NB4 (cell line): ENCODE data around the gene DGKD.
A peak's percentile ranks its signal among the peaks of the same experiment; 100 is the strongest.

Source experiments
- DNase-seq: peaks from one replicate; pipeline ENCODE4 v3.0.0; 2010; ENCODE audit warnings: low read depth
- H3K4me3 ChIP-seq: one replicate; pipeline ENCODE4 v1.5.1; 2011; ENCODE audit warnings: mild to moderate bottlenecking, low read depth, low read length, moderate library complexity
- CTCF ChIP-seq: IDR thresholded peaks from one replicate; pipeline ENCODE4 v1.5.1; 2012; ENCODE audit warnings: low read depth, low read length
- MYC ChIP-seq: IDR thresholded peaks from 2 replicates; pipeline ENCODE4 v1.6.1; 2011; ENCODE audit warnings: low read depth, low read length
- POLR2A ChIP-seq: IDR thresholded peaks from 2 replicates; pipeline ENCODE4 v1.6.1; 2011; ENCODE audit warnings: mild to moderate bottlenecking; ENCODE audit not compliant: insufficient read length; ENCODE audit errors: extremely low read depth
- TF ChIP-seq, protein P1 (sequence below): IDR thresholded peaks from 2 replicates; pipeline ENCODE4 v1.6.1; 2011; ENCODE audit warnings: low read depth, low read length

DGKD gene

DNA sequence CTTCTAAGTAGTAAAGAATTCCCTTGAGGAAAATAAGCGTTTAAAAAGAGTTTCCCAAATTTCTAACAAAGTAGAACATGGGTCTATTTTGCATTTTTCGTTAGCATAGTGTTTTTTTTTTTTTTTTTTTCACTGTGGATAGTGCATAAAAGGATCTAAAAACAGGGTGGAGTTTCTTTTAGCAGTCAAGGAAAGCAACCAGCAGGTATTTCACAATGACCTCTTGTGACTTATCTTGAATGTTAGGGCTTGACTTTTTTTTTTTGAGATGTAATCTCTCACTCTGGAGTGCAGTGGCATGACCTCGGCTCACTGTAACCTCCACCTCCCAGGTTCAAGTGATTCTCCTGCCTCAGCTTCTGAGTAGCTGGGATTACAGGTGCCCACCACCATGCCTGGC, 14.9 kb upstream of the DGKD start:
- DNase-seq: peak; percentile 64
- TF ChIP-seq CTCF: no peak
- TF ChIP-seq POLR2A: no peak
- TF ChIP-seq MYC: no peak
- TF ChIP-seq, protein P1, sequence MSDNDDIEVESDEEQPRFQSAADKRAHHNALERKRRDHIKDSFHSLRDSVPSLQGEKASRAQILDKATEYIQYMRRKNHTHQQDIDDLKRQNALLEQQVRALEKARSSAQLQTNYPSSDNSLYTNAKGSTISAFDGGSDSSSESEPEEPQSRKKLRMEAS: no peak
- H3K4me3 ChIP-seq: no peak overlapping the region

- no peak for DNase-seq
- no peak overlapping the region for H3K4me3 ChIP-seq
- TF ChIP-seq MYC: no peak
- TF ChIP-seq CTCF: no peak
- no peak for TF ChIP-seq POLR2A
- TF ChIP-seq, protein P1: no peak
Measured at GRCh38 chr2:233341296-233341695, 13.0 kb upstream of the DGKD start.

DNA sequence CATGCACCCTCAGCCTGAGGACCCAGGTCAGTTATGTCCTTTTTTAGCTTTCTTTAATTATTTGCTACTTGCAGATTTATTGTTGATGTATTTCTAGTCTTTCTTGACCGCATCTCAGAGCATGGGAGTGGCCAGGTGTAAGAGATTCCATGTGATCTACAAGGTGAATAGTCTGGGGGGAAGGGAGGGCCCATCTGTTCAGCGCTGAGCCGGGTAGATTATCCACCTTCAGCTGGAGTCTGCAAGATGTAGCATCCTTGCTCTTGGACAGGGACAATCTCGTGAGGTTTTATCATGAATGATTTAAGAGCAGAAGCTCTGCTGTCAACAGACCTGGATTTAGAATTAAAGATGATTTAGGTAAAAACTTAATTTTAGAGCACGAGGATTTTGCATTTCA, 12.0 kb upstream of the DGKD start:
- H3K4me3 ChIP-seq: no peak overlapping the region
- TF ChIP-seq, protein P1: no peak
- DNase-seq: no peak

- no peak overlapping the region for H3K4me3 ChIP-seq
- TF ChIP-seq MYC (no peak), POLR2A (no peak), CTCF (no peak)
- TF ChIP-seq, protein P1: no peak
- no peak for DNase-seq
Measured at GRCh38 chr2:233343171-233343705, 11.1 kb upstream of the DGKD start.

DNA sequence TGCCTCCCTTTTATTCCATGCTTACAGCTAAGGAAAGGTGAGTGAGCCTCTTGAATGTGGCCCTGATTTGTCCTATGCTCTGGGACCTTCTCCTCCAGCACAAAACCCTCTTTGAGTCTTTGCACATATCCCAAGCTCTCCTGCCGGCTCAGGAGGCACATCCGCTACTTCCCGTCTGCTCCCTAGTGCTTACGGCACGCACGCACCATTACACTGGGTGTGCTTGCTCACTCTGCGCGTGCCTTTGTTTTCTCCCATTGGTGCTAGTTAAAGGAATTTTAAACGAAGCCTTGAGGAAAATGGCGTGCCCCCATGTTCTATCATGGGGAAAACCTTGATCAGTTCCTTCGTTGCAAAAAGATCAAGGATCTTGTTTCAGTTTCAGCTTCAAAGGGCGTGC, 7.9 kb upstream of the DGKD start:
- TF ChIP-seq POLR2A: no peak
- TF ChIP-seq MYC: no peak
- DNase-seq: no peak
- no peak overlapping the region for H3K4me3 ChIP-seq

DNA sequence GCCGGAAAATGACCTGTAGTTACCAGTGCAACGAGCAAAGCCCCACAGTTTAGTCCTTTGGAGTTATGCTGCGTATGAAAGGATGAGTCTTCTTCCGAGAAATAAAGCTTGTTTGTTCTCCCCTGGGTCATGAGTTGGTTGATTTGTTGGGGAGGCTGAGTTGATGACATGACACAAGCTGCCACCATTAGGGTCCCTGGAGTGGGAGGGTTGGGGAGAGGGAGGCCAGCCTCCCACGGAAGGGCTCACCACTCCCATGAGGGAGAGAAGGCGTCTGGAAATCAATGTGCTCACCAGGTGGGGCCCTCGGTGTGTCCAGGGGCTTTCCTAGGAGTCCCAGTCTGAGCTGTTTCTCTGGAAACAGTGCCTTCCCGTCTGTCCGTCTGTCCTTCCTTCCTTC, 7.4 kb upstream of the DGKD start:
- no peak for TF ChIP-seq MYC
- TF ChIP-seq POLR2A: no peak
- TF ChIP-seq, protein P1: no peak
- TF ChIP-seq CTCF: no peak
- H3K4me3 ChIP-seq: no peak overlapping the region
- no peak for DNase-seq
